ENCODE data around the gene ID2. TPM values are rescaled to one million over a fixed set of nuclear protein-coding genes. Genes with fewer than 3 reads are reported as not detected.
A peak's percentile ranks its signal among the peaks of the same experiment; 100 is the strongest.

Gene ID2
- total and polyA plus RNA-seq, 2 of the 13 experiments (the other 11 are each of a cell fraction or from before 2014, with no cell fraction given) = 214 to 719 TPM

GRCh38 chr2:8684878-8685696, 3.2 kb downstream of the ID2 start (continued):
- peak; percentile 36; the same call in 1 of the 2 replicates for TF ChIP-seq PRDM15 (CRISPR knock-in tag; IDR thresholded peaks at IDR 0.05)
- TF ChIP-seq ZNF138 (CRISPR knock-in tag; IDR thresholded peaks at IDR 0.05; ENCODE audit: low read depth) = peak; percentile 53; the same call in 1 of the 2 replicates
- peak; percentile 84; the same call in 1 of the 2 replicates for TF ChIP-seq HINFP (CRISPR knock-in tag; IDR thresholded peaks at IDR 0.05; ENCODE audit: low read depth)
- TF ChIP-seq HIVEP1 (CRISPR knock-in tag; IDR thresholded peaks at IDR 0.05) = peak; percentile 68
- no peak for TF ChIP-seq ZNF432 (CRISPR knock-in tag; IDR thresholded peaks at IDR 0.05; ENCODE audit: borderline replicate concordance)
- TF ChIP-seq NFE2L1 (CRISPR knock-in tag; IDR thresholded peaks at IDR 0.05; ENCODE audit: borderline replicate concordance) = peak; percentile 35; the same call in 1 of the 2 replicates
- TF ChIP-seq UBTF (CRISPR knock-in tag; IDR thresholded peaks at IDR 0.05) = peak; percentile 80
- no peak for TF ChIP-seq MLLT10 (CRISPR knock-in tag; IDR thresholded peaks at IDR 0.05)
- TF ChIP-seq ZNF713 (CRISPR knock-in tag; IDR thresholded peaks at IDR 0.05) = no peak; the same call in 1 of the 2 replicates
- peak in 1 of 2 experiments; percentile 30; a peak in 1 of 4 replicates for TF ChIP-seq NR2F1 (CRISPR knock-in tag; IDR thresholded peaks at IDR 0.05)
- no peak for TF ChIP-seq HCFC1 (IDR thresholded peaks at IDR 0.05; ENCODE audit: low read depth, low read length)
- TF ChIP-seq ZNF670 (CRISPR knock-in tag; IDR thresholded peaks at IDR 0.05; ENCODE audit: borderline replicate concordance) = peak; percentile 93
- no peak for TF ChIP-seq PLSCR1 (CRISPR knock-in tag; IDR thresholded peaks at IDR 0.05; ENCODE audit: borderline replicate concordance)
- TF ChIP-seq STAT6 (CRISPR knock-in tag; IDR thresholded peaks at IDR 0.05; ENCODE audit: borderline replicate concordance) = 0 out of 2 replicates have a peak, but pooled peaks have one; percentile 59
- TF ChIP-seq ZNF549 (CRISPR knock-in tag; IDR thresholded peaks at IDR 0.05) = no peak
- 0 out of 2 replicates have a peak, but pooled peaks have one; percentile 17 for TF ChIP-seq ZSCAN12 (CRISPR knock-in tag; IDR thresholded peaks at IDR 0.05)

Data from HepG2 (cell line).